GM12865 (cell line): ENCODE results near the gene RFLNA.

Source experiments
- DNase-seq: peaks from one replicate; pipeline ENCODE4 v3.0.0; 2010; ENCODE audit warnings: low read depth
- H3K4me3 ChIP-seq: 2 replicates; pipeline ENCODE4 v1.5.1; 2011; ENCODE audit warnings: mild to moderate bottlenecking, low read depth, low read length, control low read depth
- TF ChIP-seq, protein P1 (sequence below): IDR thresholded peaks from 2 replicates; pipeline ENCODE4 v1.5.1; 2011; ENCODE audit warnings: low read length, control low read depth, low read depth, inconsistent platforms; ENCODE audit not compliant: insufficient read depth; ENCODE audit errors: missing control alignments

RFLNA gene

DNA sequence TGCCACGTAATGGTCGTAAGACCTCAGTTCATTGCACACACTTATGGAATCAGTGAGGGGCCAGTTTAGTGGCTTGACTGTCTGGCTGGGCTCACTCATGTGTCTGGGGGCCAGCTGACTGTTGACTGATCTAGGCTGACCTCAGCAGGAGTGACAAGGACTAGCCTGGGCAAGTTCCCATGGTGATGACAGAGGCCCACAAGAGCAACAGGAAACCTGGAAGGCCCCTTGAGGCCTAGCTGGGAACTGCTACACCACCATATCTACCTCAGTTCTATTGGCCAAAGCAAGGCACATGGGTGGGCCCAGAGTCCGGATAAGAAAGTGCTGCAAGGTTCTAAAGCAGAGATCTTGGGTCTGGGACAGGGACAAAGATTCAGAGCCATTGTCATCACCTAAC is 21.3 kb upstream of the RFLNA start:
- H3K4me3 ChIP-seq, result no peak overlapping the region
- TF ChIP-seq, protein P1, sequence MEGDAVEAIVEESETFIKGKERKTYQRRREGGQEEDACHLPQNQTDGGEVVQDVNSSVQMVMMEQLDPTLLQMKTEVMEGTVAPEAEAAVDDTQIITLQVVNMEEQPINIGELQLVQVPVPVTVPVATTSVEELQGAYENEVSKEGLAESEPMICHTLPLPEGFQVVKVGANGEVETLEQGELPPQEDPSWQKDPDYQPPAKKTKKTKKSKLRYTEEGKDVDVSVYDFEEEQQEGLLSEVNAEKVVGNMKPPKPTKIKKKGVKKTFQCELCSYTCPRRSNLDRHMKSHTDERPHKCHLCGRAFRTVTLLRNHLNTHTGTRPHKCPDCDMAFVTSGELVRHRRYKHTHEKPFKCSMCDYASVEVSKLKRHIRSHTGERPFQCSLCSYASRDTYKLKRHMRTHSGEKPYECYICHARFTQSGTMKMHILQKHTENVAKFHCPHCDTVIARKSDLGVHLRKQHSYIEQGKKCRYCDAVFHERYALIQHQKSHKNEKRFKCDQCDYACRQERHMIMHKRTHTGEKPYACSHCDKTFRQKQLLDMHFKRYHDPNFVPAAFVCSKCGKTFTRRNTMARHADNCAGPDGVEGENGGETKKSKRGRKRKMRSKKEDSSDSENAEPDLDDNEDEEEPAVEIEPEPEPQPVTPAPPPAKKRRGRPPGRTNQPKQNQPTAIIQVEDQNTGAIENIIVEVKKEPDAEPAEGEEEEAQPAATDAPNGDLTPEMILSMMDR, result peak; percentile 26
- DNase-seq, result peak; percentile 66

DNA sequence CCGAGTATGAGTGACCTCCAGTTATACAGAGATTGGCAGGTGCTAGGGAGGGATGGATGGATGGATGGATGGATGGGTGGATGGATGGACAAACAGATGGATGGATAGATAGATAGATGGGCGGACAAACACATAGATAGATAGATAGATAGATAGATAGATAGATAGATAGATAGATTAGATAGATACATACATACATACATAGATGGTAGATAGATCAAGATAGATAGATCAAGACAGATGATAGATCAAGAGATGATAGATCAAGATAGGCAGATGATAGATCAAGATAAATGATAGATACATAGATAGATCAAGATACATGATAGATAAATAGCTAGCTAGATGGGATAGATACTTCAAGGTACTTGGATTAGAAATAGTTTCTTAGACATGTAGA is 18.6 kb upstream of the RFLNA start:
- TF ChIP-seq, protein P1, result no peak
- DNase-seq, result no peak
- H3K4me3 ChIP-seq, result no peak overlapping the region

GRCh38 chr12:124277394-124278241 is 17.3 kb upstream of the RFLNA start:
- TF ChIP-seq, protein P1, result no peak
- no peak overlapping the region for H3K4me3 ChIP-seq
- DNase-seq, result no peak

DNA sequence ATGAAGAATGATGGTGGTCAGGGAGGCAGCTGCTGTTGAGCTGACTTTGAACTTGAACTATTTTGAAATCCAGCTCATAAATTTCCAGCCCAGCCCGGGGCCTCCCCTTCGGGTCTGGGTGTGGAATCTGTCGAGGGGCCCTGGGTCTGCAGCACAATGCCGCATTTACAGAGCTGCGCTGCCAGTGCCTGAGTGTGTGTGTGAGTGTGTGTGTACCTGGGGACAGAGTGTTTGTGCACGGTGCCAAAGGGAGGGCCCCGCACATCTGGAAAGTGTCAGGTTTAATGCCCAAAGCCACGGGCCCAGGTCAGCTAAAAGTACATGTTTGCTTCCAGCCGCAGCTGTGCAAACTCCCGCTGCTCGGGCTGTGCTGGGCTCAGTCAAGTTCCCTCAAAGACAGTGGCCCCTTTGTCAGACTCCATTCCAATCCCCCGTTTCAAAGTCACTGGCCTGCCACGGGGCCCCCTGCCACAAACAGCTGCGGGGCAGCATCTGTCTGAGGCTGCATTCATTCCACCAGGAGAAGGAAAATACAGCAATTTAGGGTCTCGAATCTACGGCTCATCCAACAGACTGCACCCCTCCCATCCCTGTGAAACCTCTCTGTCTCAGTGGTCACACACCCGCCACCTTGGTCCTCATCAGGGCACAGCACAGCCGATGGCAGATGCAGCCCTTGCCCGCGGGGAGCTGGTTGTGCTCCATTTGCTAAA is 16.3 kb upstream of the RFLNA start:
- no peak for DNase-seq
- TF ChIP-seq, protein P1, result no peak
- no peak overlapping the region for H3K4me3 ChIP-seq

DNA sequence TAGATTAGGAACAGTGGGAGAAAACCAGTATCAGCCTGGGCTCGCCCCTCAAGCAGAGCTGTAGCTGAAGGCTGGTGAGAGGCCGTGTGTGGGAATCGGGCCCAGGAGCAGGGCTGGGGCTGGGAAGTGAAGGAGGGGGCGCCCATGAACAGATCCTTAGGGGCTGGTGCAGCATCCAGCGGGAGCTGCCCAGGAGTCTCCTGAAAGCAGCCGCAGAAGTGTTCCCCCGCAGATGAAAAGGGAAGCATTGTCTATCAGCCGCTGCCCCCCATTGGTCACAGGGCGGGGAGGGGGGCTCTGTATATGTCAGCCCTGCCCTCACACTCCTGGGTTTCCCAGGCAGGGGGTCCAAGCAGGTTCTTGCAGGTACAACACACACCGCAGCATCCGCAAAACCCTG is 15.6 kb upstream of the RFLNA start:
- TF ChIP-seq, protein P1, result no peak
- no peak overlapping the region for H3K4me3 ChIP-seq
- no peak for DNase-seq

DNA sequence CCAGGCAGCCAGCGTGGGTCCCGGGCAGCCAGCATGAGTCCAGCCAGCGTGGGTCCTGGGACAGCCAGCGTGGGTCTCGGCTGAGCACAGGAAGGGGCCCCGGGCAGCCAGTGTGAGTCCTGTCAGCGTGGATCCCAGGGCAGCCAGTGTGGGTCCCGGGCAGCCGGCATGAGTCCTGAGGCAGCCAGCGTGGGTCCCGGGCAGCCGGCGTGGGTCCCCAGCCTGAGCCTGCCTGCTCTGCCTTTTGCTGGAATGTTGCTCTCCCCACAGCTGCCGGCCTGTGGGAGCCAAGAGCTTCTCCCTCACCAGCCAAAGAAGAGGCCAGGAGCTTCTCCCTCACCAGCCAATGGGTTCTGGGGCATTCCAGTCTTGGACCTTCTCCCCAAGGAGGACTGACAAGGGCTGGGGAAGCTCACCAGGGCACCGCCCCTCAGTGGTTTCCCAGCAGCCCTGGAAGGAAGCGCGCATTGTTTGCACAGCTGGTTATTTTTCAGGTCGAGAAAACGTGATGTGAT is 15.0 kb upstream of the RFLNA start:
- TF ChIP-seq, protein P1, result no peak
- no peak overlapping the region for H3K4me3 ChIP-seq
- DNase-seq, result no peak
